Ectodermal cell (in vitro differentiated cells): ENCODE measurements around the gene TATDN2.

Experiments
- H3K27ac ChIP-seq: 2 replicates; pipeline ENCODE4 v1.7.0; 2013; ENCODE audit warnings: mild to moderate bottlenecking, low read depth, low read length; ENCODE audit not compliant: insufficient read depth, poor library complexity, severe bottlenecking
- H3K27me3 ChIP-seq: 2 replicates; pipeline ENCODE4 v1.7.0; 2013; ENCODE audit warnings: mild to moderate bottlenecking, low read length; ENCODE audit not compliant: insufficient read depth, control insufficient read depth, poor library complexity, severe bottlenecking
- H3K36me3 ChIP-seq: one replicate; pipeline ENCODE4 v1.7.0; 2013; ENCODE audit warnings: low read length; ENCODE audit not compliant: control insufficient read depth, insufficient read depth
- H3K4me1 ChIP-seq: one replicate; pipeline ENCODE4 v1.7.0; 2013; ENCODE audit warnings: low read length; ENCODE audit not compliant: control insufficient read depth, insufficient read depth
- H3K4me3 ChIP-seq: 2 replicates; pipeline ENCODE4 v1.7.0; 2013; ENCODE audit warnings: low read depth, low read length, control low read depth; ENCODE audit not compliant: insufficient read depth
- H3K9me3 ChIP-seq: 2 replicates; pipeline ENCODE4 v1.7.0; 2013; ENCODE audit warnings: mild to moderate bottlenecking, low read length, moderate library complexity; ENCODE audit not compliant: control insufficient read depth
- WGBS, 2 experiments: methylation state at CpG; one replicate each; pipeline ENCODE4 v1.1.7; 2013; ENCODE audit warnings: missing lambda C conversion rate in 2 of 2; 5-methylcytosine and 5-hydroxymethylcytosine counted together

The TATDN2 gene

GRCh38 chr3:10329495-10330015 is 81.3 kb downstream of the TATDN2 start:
- H3K36me3 ChIP-seq = no peaks in the 10 kb centered on the region
- peaks cover 13% of the 10 kb centered on the region for H3K27me3 ChIP-seq
- no peak overlapping the region for H3K4me3 ChIP-seq
- H3K4me1 ChIP-seq = no peaks in the 10 kb centered on the region
- no peaks in the 10 kb centered on the region for H3K9me3 ChIP-seq
- 90 to 92% methylated on average over 14 of the region's 14 CpGs for WGBS, 2 experiments
- H3K27ac ChIP-seq = no peak overlapping the region

- peaks cover 13% of the 10 kb centered on the region for H3K27me3 ChIP-seq
- WGBS, 2 experiments = 76% methylated on average over 12 of the region's 12 CpGs
Observed at GRCh38 chr3:10330319-10330718, 82.1 kb downstream of the TATDN2 start.

More at GRCh38 chr3:10330319-10330718, 82.1 kb downstream of the TATDN2 start:
- Histone ChIP-seq H3K27ac (no peak overlapping the region), H3K4me1 (no peaks in the 10 kb centered on the region), H3K9me3 (no peaks in the 10 kb centered on the region), H3K36me3 (no peaks in the 10 kb centered on the region), H3K4me3 (no peak overlapping the region)
